Hepatocyte (in vitro differentiated cells): ENCODE results near the gene TTC33.
"Not testable (repeated sequence)": the region's sequence is repeated elsewhere in the genome, so short reads cannot be mapped to it uniquely, and the experiment has no call there.

Source experiments
- EZH2 ChIP-seq: fragments of 200-600 bp; sonication (generic); IDR thresholded peaks from 2 replicates; pipeline ENCODE4 v1.6.1; 2016; ENCODE audit warnings: antibody characterized with exemption, mild to moderate bottlenecking, borderline replicate concordance
- EZH2phosphoT487 ChIP-seq: fragments of 200-600 bp; sonication (generic); IDR thresholded peaks from one replicate; pipeline ENCODE4 v1.6.1; 2018; ENCODE audit warnings: antibody characterized with exemption, mild to moderate bottlenecking, low read depth, moderate library complexity; ENCODE audit not compliant: unreplicated experiment, severe bottlenecking
- TF ChIP-seq, protein P1 (sequence below): fragments of 200-600 bp; sonication (generic); IDR thresholded peaks from 2 replicates; pipeline ENCODE4 v1.5.1; 2016; ENCODE audit warnings: antibody characterized with exemption, mild to moderate bottlenecking; ENCODE audit not compliant: poor library complexity

DNA sequence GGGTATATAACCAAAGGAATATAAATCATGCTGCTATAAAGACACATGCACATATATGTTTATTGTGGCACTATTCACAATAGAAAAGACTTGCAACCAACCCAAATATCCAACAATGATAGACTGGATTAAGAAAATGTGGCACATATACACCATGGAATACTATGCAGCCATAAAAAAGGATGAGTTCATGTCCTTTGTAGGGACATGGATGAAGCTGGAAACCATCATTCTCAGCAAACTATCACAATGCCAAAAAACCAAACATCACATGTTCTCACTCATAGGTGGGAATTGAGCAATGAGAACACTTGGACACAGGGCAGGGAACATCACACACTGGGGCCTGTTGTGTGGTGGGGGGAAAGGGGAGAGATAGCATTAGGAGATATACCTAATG lies 45.2 kb downstream of the TTC33 start:
- TF ChIP-seq, protein P1, sequence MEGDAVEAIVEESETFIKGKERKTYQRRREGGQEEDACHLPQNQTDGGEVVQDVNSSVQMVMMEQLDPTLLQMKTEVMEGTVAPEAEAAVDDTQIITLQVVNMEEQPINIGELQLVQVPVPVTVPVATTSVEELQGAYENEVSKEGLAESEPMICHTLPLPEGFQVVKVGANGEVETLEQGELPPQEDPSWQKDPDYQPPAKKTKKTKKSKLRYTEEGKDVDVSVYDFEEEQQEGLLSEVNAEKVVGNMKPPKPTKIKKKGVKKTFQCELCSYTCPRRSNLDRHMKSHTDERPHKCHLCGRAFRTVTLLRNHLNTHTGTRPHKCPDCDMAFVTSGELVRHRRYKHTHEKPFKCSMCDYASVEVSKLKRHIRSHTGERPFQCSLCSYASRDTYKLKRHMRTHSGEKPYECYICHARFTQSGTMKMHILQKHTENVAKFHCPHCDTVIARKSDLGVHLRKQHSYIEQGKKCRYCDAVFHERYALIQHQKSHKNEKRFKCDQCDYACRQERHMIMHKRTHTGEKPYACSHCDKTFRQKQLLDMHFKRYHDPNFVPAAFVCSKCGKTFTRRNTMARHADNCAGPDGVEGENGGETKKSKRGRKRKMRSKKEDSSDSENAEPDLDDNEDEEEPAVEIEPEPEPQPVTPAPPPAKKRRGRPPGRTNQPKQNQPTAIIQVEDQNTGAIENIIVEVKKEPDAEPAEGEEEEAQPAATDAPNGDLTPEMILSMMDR = not testable (repeated sequence)
- not testable (repeated sequence) for TF ChIP-seq EZH2, EZH2phosphoT487
